ENCODE measurements around the gene STIM1.

The STIM1 gene

GRCh38 chr11:3826721-3827120 is 28.7 kb upstream of the STIM1 start:
- H3K36me3 ChIP-seq = peaks cover 14 to 66% (median 33%) of the 10 kb centered on the region in 3 donors
- H3K9me3 ChIP-seq = no peaks in the 10 kb centered on the region
- H3K4me1 ChIP-seq = no peaks in the 10 kb centered on the region
- intact Hi-C loops (cut with DNase I; ENCODE audit: low total_unique reads) = no loop called here
- no peaks in the 10 kb centered on the region for H3K27me3 ChIP-seq
- no peak overlapping the region for H3K27ac ChIP-seq
- DNase-seq = no peak
- TF ChIP-seq, protein P1, sequence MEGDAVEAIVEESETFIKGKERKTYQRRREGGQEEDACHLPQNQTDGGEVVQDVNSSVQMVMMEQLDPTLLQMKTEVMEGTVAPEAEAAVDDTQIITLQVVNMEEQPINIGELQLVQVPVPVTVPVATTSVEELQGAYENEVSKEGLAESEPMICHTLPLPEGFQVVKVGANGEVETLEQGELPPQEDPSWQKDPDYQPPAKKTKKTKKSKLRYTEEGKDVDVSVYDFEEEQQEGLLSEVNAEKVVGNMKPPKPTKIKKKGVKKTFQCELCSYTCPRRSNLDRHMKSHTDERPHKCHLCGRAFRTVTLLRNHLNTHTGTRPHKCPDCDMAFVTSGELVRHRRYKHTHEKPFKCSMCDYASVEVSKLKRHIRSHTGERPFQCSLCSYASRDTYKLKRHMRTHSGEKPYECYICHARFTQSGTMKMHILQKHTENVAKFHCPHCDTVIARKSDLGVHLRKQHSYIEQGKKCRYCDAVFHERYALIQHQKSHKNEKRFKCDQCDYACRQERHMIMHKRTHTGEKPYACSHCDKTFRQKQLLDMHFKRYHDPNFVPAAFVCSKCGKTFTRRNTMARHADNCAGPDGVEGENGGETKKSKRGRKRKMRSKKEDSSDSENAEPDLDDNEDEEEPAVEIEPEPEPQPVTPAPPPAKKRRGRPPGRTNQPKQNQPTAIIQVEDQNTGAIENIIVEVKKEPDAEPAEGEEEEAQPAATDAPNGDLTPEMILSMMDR (IDR thresholded peaks at IDR 0.05) = no peak
- H3K4me3 ChIP-seq = no peak overlapping the region

- Histone ChIP-seq H3K4me1 (peaks cover 0 to under 1% (median 0%) of the 10 kb centered on the region in 4 donors), H3K27me3 (no peaks in the 10 kb centered on the region)
Observed at GRCh38 chr11:3827434-3828186, 27.9 kb upstream of the STIM1 start.

DNA sequence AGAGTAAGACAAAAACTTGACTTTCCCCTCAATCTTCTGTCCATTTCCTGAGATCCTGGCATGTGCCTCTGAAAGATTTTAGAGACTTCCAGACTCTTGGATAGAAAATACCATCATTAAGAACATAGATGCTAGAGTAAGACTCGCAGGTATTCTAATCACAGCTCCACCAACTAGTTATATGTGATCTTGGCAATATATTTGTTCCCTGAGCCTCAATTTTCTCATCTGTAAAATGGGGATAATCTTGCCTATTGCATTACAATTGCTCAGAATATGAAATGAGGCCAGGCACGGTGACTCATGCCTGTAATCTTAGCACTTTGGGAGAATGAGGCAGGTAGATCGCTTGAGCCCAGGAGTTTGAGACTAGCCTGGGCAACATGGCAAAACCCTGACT is 25.4 kb upstream of the STIM1 start:
- H3K9me3 ChIP-seq = no peaks in the 10 kb centered on the region
- H3K27ac ChIP-seq = no peak overlapping the region
- peaks cover 0 to 13% (median 0%) of the 10 kb centered on the region in 4 donors for H3K4me1 ChIP-seq

More at GRCh38 chr11:3827434-3828186, 27.9 kb upstream of the STIM1 start:
- DNase-seq = no peak
- TF ChIP-seq, protein P1 (IDR thresholded peaks at IDR 0.05) = no peak
- Histone ChIP-seq H3K36me3 (peaks cover 14 to 70% (median 33%) of the 10 kb centered on the region in 3 donors), H3K27ac (no peak overlapping the region), H3K9me3 (no peaks in the 10 kb centered on the region), H3K4me3 (no peak overlapping the region)
- intact Hi-C loops (cut with DNase I; ENCODE audit: low total_unique reads) = no loop called here

GRCh38 chr11:3830730-3831129 is 24.7 kb upstream of the STIM1 start:
- Histone ChIP-seq H3K9me3 (no peaks in the 10 kb centered on the region), H3K36me3 (peaks cover 14 to 64% (median 33%) of the 10 kb centered on the region in 3 donors), H3K27me3 (no peaks in the 10 kb centered on the region), H3K4me1 (peaks cover 0 to 15% (median 0%) of the 10 kb centered on the region in 4 donors), H3K27ac (no peak overlapping the region), H3K4me3 (no peak overlapping the region)
- DNase-seq = no peak
- intact Hi-C loops (cut with DNase I; ENCODE audit: low total_unique reads) = no loop called here
- TF ChIP-seq, protein P1 (IDR thresholded peaks at IDR 0.05) = no peak

More for the DNA sequence above, 25.4 kb upstream of the STIM1 start:
- no peaks in the 10 kb centered on the region for H3K27me3 ChIP-seq
- no peak overlapping the region for H3K4me3 ChIP-seq
- intact Hi-C loops (cut with DNase I; ENCODE audit: low total_unique reads) = no loop called here
- TF ChIP-seq, protein P1 (IDR thresholded peaks at IDR 0.05) = no peak
- H3K36me3 ChIP-seq = peaks cover 14 to 67% (median 33%) of the 10 kb centered on the region in 3 donors
- no peak for DNase-seq

DNA sequence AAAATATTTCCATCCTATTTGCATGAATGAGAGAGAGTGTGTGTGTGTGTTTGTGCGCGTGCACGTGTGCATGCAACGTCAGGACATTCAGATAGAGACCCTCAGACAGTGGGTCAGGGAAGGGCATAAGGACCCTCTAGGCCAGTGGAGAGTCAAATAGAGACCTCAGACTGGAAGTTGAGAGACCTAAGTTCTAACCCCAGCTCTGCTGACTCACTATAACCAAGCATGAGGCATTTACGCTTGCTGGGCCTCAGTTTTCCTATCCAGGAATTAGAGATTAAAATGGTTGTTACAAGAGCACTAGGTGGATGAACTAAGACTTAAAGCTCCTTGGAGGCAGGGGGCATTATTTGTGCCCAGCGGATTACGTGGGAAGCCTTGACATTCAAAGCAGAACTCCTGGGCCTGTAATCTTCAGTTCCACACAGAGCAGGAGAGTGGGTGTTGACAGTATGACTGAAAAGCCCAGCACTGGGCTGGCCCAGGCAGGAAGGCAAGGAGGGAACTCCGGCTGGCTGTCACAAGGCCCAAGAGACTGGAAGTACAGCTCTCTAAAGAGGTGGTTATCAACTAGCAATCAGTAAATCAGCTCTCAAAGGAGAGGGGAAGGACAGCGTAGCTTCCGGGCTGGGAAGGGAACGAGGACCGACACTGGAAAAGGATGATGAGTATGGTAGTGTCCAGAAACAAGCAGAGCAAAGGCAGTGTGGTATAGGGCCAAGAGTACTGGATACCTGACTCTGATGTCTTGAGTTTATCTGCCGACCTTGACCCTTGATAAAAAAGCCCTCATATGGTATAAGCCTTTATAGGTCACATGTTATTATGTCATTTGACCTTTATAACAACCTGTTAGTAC is 23.9 kb upstream of the STIM1 start:
- H3K36me3 ChIP-seq = peaks cover 14 to 56% (median 32%) of the 10 kb centered on the region in 3 donors
- TF ChIP-seq, protein P1 (IDR thresholded peaks at IDR 0.05) = no peak
- H3K4me1 ChIP-seq = peaks cover 0 to 24% (median 0%) of the 10 kb centered on the region in 4 donors
- no peak overlapping the region for H3K27ac ChIP-seq
- no peak overlapping the region for H3K4me3 ChIP-seq
- H3K27me3 ChIP-seq = no peaks in the 10 kb centered on the region
- no peaks in the 10 kb centered on the region for H3K9me3 ChIP-seq
- DNase-seq = no peak
- intact Hi-C loops (cut with DNase I; ENCODE audit: low total_unique reads) = no loop called here
